Stomach (tissue), 9 donors: Measurements from ENCODE around the gene SETDB2. TPM values are rescaled to one million over a fixed set of nuclear protein-coding genes. Genes with fewer than 3 reads are reported as not detected.

ENCODE experiments used
- DNase-seq, 2 donors: peaks; one replicate each; pipeline versions ENCODE4 v3.0.0 to v3.0.0-alpha.2; 2013 to 2019
- H3K27ac ChIP-seq, 5 donors: fragments of 200-600 bp in 4 of 5; sonication (generic) in 4 of 5; one replicate each; pipeline ENCODE4 v1.5.1; 2013 to 2019; ENCODE audit warnings: mild to moderate bottlenecking in 1 of 5, moderate library complexity in 1 of 5
- H3K27me3 ChIP-seq, 3 donors: fragments of 200-600 bp; sonication (generic); one replicate each; pipeline ENCODE4 v1.5.1; 2017 to 2019; ENCODE audit warnings: mixed run types in 1 of 3
- H3K36me3 ChIP-seq, 4 donors: fragments of 200-600 bp; sonication (generic); 1 replicate in 3 of 4; 2 replicates in 1 of 4; pipeline ENCODE4 v1.5.1; 2016 to 2019
- H3K4me1 ChIP-seq, 4 donors: fragments of 200-600 bp; sonication (generic); one replicate each; pipeline ENCODE4 v1.5.1; 2016 to 2019
- H3K4me3 ChIP-seq, 4 donors: fragments of 200-600 bp; sonication (generic) in 3 of 4; one replicate each; pipeline ENCODE4 v1.5.1; 2016 to 2019; ENCODE audit warnings: mild to moderate bottlenecking in 1 of 4
- H3K9me3 ChIP-seq, 4 donors: fragments of 200-600 bp; sonication (generic); one replicate each; pipeline ENCODE4 v1.5.1; 2016 to 2019
- EP300 ChIP-seq: sonication (generic); formaldehyde crosslinking; IDR thresholded peaks from one replicate; pipeline ENCODE4 v1.6.1; 2017; ENCODE audit warnings: antibody characterized with exemption
- POLR2A ChIP-seq, 4 donors: fragments of 450-650 bp; IDR thresholded peaks; one replicate each; pipeline ENCODE4 v1.6.1; 2016; ENCODE audit warnings: antibody characterized with exemption in 4 of 4, control low read depth in 2 of 4, mild to moderate bottlenecking in 1 of 4, moderate library complexity in 1 of 4
- POLR2AphosphoS5 ChIP-seq, 3 donors: sonication (generic); formaldehyde crosslinking; IDR thresholded peaks; one replicate each; pipeline ENCODE4 v1.6.1; 2016; ENCODE audit warnings: antibody characterized with exemption in 3 of 3
- whole genome bisulfite sequencing, 5 donors: extraction: QIAGEN DNeasy Blood & Tissue Kit in 3 of 5; methylation state at CpG; one replicate each; pipeline versions ENCODE4 v1.1.5 to v1.1.7; 2013 to 2018; 5-methylcytosine and 5-hydroxymethylcytosine counted together
- intact Hi-C: fragments of 100-400 bp; cut with DNase I; formaldehyde crosslinking; loops from one replicate; pipeline ENCODE4 v1.15.1; 2023; ENCODE audit warnings: low total_unique reads
- polyA plus RNA-seq, 3 donors: library from polyadenylated mRNA; stranded (reverse); fragments of 200-250 nt; gene quantifications; one replicate each; pipeline ENCODE4 v1.2.3, GENCODE V29; 2013
- total RNA-seq, 5 donors: library from RNA; depleted of rRNA; stranded (reverse); fragments of >200 nt; gene quantifications; one replicate each; pipeline versions ENCODE4 v1.1.0 to v1.2.3, GENCODE V29; 2014 to 2016
- TF ChIP-seq, protein P1 (sequence below), 7 experiments: fragments of 450-650 bp in 4 of 7; fragments of 200-600 bp in 3 of 7; sonication (generic) in 3 of 7; IDR thresholded peaks; one replicate each; pipeline ENCODE4 v1.5.1; 2016 to 2019; ENCODE audit warnings: antibody characterized with exemption in 7 of 7, control low read depth in 2 of 7, mild to moderate bottlenecking in 1 of 7
- donor health status: healthy with polysubstance abuse.
- donor health status: Bipolar disorder and iron deficiency.
- donor health status: healthy.

The SETDB2 gene
- total and polyA plus RNA-seq, 8 donors = 3.4 to 28.6 (median 7.3) TPM

DNA sequence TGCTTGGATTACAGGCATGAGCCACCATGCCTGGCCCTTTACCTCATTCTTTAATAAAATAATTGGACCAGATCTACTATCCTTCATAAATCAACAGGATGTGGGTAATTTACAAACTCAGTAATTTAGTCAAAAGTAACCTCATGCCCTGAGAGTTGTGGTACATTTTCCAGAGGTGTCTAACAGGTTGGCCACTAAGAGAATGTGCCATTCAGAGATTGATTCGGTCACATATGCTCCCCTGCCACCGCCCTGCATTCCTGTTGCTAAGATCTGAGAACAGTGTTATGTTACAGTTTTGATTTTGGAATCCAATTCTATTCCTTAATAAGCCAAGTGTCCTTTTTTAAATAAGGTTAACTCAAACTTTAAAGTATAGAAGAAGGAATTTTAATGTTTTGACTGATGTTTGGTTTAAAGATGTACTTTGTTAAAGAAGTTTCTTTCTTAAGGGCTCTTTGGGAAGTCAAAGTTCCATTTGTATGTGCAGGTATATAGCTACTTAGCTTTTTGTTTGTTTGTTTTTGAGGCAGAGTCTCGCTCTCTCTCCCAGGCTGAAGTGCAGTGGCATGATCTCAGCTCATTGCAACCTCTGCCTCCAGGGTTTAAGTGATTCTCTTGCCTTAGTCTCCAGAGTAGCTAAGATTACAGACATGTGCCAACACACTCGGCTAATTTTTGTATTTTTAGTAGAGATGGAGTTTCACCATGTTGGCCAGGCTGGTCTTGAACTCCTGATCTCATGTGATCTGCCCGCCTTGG is 80.8 kb downstream of the SETDB2 start:
- WGBS, 5 donors = 87 to 96% (median 93%) methylated on average over 5 of the region's 5 CpGs
- H3K27ac ChIP-seq = no peak overlapping the region

DNA sequence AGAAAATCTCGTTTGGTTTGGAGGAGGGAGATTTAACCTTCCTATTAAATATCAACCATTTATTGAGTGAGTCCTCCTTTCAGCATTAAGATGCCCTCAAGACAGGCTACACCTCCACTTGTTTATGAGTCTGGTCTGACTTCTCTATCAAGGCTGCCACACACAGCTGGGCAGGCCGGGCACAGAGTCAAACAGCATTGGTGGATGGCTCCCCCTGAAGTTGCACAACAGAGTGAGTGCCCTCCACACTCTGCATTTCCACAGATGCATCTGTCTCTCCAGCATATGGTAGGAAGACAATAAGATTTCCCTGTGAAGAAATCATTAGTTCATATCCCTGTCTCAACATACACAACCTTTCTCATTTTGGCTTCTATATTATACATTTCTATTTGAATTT is 83.0 kb downstream of the SETDB2 start:
- WGBS, 5 donors = 46 to 60% (median 54%) methylated on average over 2 of the region's 2 CpGs
- intact Hi-C loops = no loop called here
- TF ChIP-seq, protein P1, sequence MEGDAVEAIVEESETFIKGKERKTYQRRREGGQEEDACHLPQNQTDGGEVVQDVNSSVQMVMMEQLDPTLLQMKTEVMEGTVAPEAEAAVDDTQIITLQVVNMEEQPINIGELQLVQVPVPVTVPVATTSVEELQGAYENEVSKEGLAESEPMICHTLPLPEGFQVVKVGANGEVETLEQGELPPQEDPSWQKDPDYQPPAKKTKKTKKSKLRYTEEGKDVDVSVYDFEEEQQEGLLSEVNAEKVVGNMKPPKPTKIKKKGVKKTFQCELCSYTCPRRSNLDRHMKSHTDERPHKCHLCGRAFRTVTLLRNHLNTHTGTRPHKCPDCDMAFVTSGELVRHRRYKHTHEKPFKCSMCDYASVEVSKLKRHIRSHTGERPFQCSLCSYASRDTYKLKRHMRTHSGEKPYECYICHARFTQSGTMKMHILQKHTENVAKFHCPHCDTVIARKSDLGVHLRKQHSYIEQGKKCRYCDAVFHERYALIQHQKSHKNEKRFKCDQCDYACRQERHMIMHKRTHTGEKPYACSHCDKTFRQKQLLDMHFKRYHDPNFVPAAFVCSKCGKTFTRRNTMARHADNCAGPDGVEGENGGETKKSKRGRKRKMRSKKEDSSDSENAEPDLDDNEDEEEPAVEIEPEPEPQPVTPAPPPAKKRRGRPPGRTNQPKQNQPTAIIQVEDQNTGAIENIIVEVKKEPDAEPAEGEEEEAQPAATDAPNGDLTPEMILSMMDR (IDR thresholded peaks at IDR 0.05) = no peak
- no peak for TF ChIP-seq EP300
- TF ChIP-seq POLR2AphosphoS5 (IDR thresholded peaks at IDR 0.05) = no peak
- TF ChIP-seq POLR2A (IDR thresholded peaks at IDR 0.05) = no peak
- Histone ChIP-seq H3K4me1 (no peaks in the 10 kb centered on the region), H3K36me3 (peaks cover 7 to 82% (median 67%) of the 10 kb centered on the region in 4 donors), H3K9me3 (no peaks in the 10 kb centered on the region), H3K27me3 (no peaks in the 10 kb centered on the region), H3K4me3 (no peak overlapping the region), H3K27ac (no peak overlapping the region)
- DNase-seq = no peak

More for the DNA sequence above, 80.8 kb downstream of the SETDB2 start:
- TF ChIP-seq POLR2A (IDR thresholded peaks at IDR 0.05) (no peak), POLR2AphosphoS5 (IDR thresholded peaks at IDR 0.05) (no peak), EP300 (no peak)
- TF ChIP-seq, protein P1 (IDR thresholded peaks at IDR 0.05) = no peak
- Histone ChIP-seq H3K4me3 (no peak overlapping the region), H3K9me3 (no peaks in the 10 kb centered on the region), H3K27me3 (no peaks in the 10 kb centered on the region), H3K4me1 (no peaks in the 10 kb centered on the region), H3K36me3 (peaks cover 7 to 92% (median 81%) of the 10 kb centered on the region in 4 donors)
- intact Hi-C loops = no loop called here
- no peak for DNase-seq

DNA sequence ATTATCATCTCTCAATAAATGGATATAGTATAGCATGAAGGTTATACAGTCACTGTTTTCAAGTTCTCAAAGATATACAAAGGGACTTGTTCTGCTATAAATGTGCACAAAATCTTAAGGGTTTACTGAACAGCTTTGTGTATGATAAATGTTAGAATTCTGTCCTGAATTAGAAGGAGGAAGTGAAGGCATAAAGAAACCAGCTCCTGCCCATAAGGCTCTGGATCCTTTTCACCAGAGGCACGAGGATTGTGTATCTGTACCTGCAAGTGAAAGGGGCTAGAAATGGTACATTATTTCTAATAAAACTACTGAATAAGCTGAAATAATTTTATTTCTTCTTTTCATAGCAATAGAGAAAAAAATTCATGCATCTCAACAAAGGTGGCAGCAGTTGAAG is 84.1 kb downstream of the SETDB2 start:
- H3K4me3 ChIP-seq = no peak overlapping the region
- no peak for DNase-seq
- no peaks in the 10 kb centered on the region for H3K27me3 ChIP-seq
- H3K9me3 ChIP-seq = no peaks in the 10 kb centered on the region
- intact Hi-C loops = no loop called here
- 46 to 85% (median 69%) methylated on average over 1 of the region's 1 CpG for WGBS, 5 donors
- no peak overlapping the region for H3K27ac ChIP-seq
- H3K36me3 ChIP-seq = peaks cover 7 to 71% (median 63%) of the 10 kb centered on the region in 4 donors
- no peaks in the 10 kb centered on the region for H3K4me1 ChIP-seq
- TF ChIP-seq POLR2A (IDR thresholded peaks at IDR 0.05) (no peak), POLR2AphosphoS5 (IDR thresholded peaks at IDR 0.05) (no peak), EP300 (no peak)
- TF ChIP-seq, protein P1 (IDR thresholded peaks at IDR 0.05) = no peak

DNA sequence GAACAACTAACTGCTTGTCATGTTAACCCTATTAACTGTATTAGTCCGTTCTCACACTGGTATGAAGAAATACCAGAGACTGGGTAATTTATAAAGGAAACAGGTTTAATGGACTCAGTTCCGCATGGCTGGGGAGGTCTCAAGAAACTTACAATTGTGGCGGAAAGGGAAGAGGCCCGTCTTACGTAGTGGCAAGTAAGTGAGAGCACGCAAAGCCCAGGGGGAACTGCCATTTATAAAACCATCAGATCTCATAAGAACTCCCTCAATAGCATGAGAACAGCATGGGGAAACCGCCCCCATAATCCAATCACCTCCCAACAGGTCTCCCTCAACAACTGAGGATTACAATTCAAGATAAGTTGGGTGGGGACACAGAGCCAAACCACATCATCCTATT is 86.4 kb downstream of the SETDB2 start:
- Histone ChIP-seq H3K4me3 (no peak overlapping the region), H3K9me3 (no peaks in the 10 kb centered on the region), H3K27ac (no peak overlapping the region), H3K27me3 (no peaks in the 10 kb centered on the region), H3K4me1 (no peaks in the 10 kb centered on the region), H3K36me3 (peaks cover 3 to 61% (median 58%) of the 10 kb centered on the region in 4 donors)
- 85 to 90% (median 86%) methylated on average over 7 of the region's 7 CpGs for WGBS, 5 donors
- intact Hi-C loops = no loop called here
- peak in 1 of 2 donors; percentile 32 for DNase-seq
- no peak for TF ChIP-seq POLR2AphosphoS5 (IDR thresholded peaks at IDR 0.05)
- no peak for TF ChIP-seq POLR2A (IDR thresholded peaks at IDR 0.05)
- TF ChIP-seq, protein P1 (IDR thresholded peaks at IDR 0.05) = no peak
- no peak for TF ChIP-seq EP300
